Left colon (tissue), 2 donors: ENCODE measurements around the gene PDCD2L. TPM values are rescaled to one million over a fixed set of nuclear protein-coding genes. Genes with fewer than 3 reads are reported as not detected.
A peak's percentile ranks its signal among the peaks of the same experiment; 100 is the strongest.
"Not testable (repeated sequence)": the region's sequence is repeated elsewhere in the genome, so short reads cannot be mapped to it uniquely, and the experiment has no call there.

ENCODE experiments used
- ATAC-seq: fragments of 200-7000 bp; cut with Tn5 transposase; one replicate; pipeline ENCODE4 v1.9.1; 2020; ENCODE audit warnings: mild to moderate bottlenecking, moderate library complexity
- DNase-seq, 2 donors: peaks; one replicate each; pipeline ENCODE4 v3.0.0-alpha.2; 2020
- intact Hi-C, 2 donors: fragments of 100-400 bp; cut with DNase I in 1 of 2; cut with micrococcal nuclease in 1 of 2; formaldehyde crosslinking; loops; one replicate each; pipeline versions ENCODE4 v1.11.2 to v1.14.0; 2022; cut with DNase I, micrococcal nuclease
- total RNA-seq, 2 donors: library from RNA; stranded (reverse); fragmentation: NEBNext Ultra II Directional; extraction: Animal tissue kit (Norgen Biotek cat#: 25700); gene quantifications; one replicate each; pipeline ENCODE4 v1.2.1, GENCODE V29; 2021
- donor health status: DM: no; HTN: no; CAD: no.
- donor health status: DM: yes; HTN: yes; CAD: no.

Gene PDCD2L
- total RNA-seq, 2 donors from 2014 or later = 4.3 to 6.3 TPM

DNA sequence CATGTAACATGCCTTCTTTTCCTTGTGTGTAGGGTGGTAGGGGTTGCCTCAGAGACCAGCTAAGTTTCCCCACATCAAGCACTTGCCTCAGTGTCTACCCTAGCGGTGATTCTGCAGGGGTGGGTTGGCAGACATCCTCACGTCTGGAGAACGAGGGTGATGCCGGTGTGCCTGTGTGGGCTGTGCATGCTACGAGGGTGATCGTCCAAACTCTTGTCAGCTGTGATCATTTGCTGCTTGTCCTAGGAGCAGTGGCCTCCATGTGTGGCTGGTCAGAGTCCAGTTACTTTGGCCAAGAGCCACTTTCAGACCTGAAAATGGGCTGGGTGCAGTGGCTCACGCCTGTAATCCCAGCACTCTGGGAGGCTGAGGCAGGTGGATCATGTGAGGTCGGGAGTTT is 34.1 kb upstream of the PDCD2L start:
- peak; percentile 24 for ATAC-seq
- no peak for DNase-seq
- intact Hi-C loops = no loop called here

DNA sequence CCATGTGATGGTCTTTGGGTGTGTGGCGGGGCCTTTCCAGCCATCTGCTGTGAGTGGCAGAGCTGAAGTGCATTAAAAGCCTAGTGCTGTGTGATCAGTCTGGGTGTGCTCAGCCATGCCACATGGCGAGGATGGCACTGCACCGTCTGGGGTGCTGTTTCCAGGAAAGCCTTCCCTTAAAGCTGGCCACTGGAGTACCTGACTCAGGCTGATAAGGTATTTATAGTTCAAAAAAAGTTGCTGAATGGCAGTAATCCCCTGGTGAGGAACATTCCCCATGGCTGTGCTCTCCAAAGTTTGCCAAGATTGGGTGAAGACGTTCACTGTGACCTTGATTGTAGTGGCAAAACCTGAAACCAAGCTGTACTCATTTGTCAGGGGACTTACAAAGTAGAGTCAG is 33.2 kb upstream of the PDCD2L start:
- ATAC-seq (no peak), DNase-seq (no peak)
- intact Hi-C loops = no loop called here

DNA sequence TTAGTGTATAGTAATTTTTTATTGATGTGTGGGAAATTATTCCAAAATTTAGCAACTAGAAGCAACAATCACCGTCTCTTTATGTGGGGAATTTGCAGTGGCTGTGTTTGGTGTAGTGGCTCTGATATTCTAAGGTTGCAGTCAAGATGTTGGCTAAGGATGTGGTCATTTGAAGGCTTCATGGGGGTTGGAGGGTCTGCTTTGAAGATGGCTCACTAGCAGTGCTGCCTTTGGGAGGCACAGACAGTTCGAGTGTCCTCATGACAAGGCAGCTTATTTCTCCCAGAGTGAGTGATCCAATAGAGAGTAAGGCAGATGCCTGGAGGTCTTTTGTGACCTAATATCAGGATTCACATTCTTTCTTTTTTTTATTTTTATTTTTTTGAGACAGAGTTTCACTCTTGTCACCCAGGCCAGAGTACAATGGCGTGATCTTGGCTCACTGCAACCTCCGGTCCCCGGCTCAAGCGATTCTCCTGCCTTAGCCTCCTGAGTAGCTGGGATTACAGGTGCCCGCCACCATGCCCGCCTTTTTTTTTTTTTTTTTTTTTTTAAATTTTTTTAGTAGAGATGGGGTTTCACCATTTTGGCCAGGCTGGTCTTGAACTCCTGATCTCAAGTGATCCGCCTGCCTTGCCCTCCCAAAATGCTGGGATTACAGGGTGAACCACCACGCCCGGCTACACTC is 30.5 kb upstream of the PDCD2L start:
- intact Hi-C loops = no loop called here
- DNase-seq = no peak
- no peak for ATAC-seq

- DNase-seq = no peak
- intact Hi-C loops = no loop called here
- no peak for ATAC-seq
Measured at GRCh38 chr19:34375598-34375997, 28.6 kb upstream of the PDCD2L start.

GRCh38 chr19:34380639-34381241 is 23.5 kb upstream of the PDCD2L start:
- intact Hi-C loops = no loop called here
- DNase-seq (no peak), ATAC-seq (no peak)

- no peak for ATAC-seq
- DNase-seq = no peak
- intact Hi-C loops = no loop called here
Measured at GRCh38 chr19:34381399-34382251, 22.6 kb upstream of the PDCD2L start.

- intact Hi-C loops = no loop called here
- no peak for DNase-seq
- no peak for ATAC-seq
Measured at GRCh38 chr19:34382471-34382870, 21.7 kb upstream of the PDCD2L start.

- intact Hi-C loops = no loop called here
- ATAC-seq (no peak), DNase-seq (no peak)
Measured at GRCh38 chr19:34383599-34383998, 20.6 kb upstream of the PDCD2L start.

DNA sequence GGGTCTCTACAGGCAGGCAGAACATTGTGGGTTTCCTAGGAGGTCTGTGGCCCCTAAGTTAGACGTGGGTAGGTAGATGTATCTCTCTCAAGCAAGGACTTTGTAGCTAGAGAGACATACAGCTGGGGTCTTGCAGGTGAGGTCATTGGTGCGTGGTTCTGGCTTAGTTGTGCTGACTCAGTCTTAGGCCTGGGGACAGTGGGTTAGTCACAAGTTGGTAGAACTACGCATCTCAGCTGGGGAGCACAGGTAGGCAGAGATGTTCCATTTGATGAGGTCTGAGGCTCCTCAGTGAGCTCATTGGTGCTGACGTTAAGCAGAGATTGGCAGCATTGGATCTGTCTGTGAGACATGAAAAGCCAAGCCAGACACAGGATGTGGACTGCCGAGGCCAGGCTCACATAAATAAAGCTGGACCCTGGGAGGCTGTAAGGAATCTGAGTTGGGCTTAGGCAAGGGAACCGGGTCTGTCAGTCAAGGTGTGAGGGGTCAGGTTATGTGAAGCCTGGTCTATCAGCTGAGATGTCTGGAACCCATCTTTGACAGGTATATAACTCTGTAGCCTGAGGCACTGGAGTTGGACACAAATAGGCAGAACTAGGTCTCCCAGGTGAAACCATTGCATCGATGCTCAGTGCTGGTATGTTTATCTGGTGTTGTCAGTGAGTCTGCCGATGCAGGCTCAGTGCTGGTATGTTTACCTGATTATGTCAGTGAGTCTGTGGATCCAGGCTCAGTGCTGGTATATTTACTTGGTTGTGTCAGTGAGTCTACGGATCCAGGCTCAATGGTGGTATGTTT is 17.4 kb upstream of the PDCD2L start:
- no peak for DNase-seq

DNA sequence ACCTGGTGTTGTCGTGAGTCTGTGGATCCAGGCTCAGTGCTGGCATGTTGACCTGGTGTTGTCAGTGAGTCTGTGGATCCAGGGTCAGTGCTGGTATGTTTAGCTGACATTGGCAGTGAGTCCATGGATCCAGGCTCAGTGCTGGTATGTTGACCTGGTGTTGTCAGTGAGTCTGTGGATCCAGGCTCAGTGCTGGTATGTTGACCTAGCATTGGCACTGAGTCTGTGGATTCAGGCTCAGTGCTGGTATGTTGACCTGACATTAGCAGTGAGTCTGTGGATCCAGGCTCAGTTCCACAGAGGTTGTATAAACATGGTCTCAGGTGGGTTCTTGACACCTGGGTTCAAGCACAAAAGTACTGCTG is 16.8 kb upstream of the PDCD2L start:
- no peak for DNase-seq
- no peak for ATAC-seq
- intact Hi-C loops = no loop called here

More for the DNA sequence above, 17.4 kb upstream of the PDCD2L start:
- intact Hi-C loops = no loop called here
- ATAC-seq = no peak

DNA sequence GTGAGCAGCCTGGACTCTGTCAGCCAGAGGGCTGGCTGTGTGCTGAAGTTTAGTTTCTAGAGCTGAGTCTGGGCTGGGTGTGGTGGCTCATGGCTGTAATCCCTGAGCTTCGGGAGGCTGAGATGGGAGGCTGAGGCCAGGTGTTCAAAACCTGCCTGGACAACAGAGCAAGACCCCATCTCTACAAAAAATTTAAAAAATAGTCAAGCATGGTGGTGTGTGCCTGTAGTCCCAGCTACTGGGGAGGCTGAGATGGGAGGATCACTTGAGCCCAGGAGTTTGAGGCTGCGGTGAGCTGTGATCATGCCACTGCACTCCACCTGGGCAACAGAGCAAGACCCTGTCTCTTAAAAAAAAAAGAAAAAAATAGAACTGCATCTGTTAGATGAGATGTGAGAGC is 15.5 kb upstream of the PDCD2L start:
- intact Hi-C loops, DNase-seq, ATAC-seq: not testable (repeated sequence)

DNA sequence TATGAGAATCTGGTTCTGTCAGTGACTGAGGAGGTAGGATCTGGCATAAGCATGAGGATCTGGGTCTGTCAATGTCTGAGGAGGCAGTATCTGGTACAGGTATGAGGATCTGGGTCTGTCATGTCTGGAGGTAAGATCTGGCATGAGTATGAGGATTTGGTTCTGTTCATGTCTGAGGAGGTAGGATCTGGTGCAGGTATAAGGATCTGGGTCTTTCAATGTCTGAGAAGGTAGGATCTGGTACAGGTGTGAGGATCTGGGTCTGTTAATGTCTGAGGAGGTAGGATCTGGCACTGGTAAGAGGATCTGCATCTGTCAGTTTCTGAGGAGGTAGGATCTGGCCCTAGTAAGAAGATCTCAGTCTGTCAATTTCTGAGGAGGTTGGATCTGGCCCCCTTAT is 12.4 kb upstream of the PDCD2L start:
- intact Hi-C loops = no loop called here
- DNase-seq = no peak
- peak; percentile 17 for ATAC-seq

DNA sequence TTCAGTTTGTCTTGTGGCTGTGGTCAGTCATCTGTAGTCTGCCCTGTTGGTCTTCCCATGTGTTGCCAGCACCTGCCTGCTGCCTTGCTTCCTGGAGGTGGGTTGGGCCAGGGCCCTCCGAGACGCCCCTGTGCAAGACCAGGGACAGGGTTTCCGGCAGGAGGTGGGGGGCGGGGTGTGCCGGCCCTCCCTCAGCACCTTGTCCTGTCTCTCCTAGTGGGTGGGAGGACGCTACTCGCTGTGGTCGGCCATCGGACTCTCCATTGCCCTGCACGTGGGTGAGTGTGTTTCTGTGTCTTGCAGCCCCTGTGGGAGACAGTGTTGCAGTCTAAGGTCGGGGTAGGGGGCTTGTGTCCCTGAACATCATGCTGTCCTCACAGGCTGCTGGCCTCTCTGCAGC is 11.2 kb upstream of the PDCD2L start:
- ATAC-seq (no peak), DNase-seq (no peak)
- intact Hi-C loops = no loop called here

- DNase-seq = peak in 1 of 2 donors; percentile 14
- ATAC-seq = no peak
- intact Hi-C loops = no loop called here
Measured at GRCh38 chr19:34393629-34394028, 10.6 kb upstream of the PDCD2L start.

GRCh38 chr19:34397853-34398252 is 6.3 kb upstream of the PDCD2L start:
- DNase-seq (no peak), ATAC-seq (no peak)
- intact Hi-C loops = no loop called here

DNA sequence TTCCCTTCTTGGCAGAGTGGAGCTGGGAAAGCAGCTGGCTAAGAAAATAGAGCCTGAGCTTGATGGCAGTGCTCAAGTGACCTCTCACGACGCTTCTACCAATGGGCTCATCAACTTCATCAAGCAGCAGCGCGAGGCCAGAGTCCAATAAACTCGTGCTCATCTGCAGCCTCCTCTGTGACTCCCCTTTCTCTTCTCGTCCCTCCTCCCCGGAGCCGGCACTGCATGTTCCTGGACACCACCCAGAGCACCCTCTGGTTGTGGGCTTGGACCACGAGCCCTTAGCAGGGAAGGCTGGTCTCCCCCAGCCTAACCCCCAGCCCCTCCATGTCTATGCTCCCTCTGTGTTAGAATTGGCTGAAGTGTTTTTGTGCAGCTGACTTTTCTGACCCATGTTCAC is 4.3 kb upstream of the PDCD2L start:
- ATAC-seq = no peak

GRCh38 chr19:34400844-34401243 is 3.4 kb upstream of the PDCD2L start:
- intact Hi-C loops, ATAC-seq, DNase-seq: not testable (repeated sequence)

More for the DNA sequence above, 4.3 kb upstream of the PDCD2L start:
- no peak for DNase-seq
- intact Hi-C loops = no loop called here

- ATAC-seq = peak; percentile 58
- intact Hi-C loops = no loop called here
- DNase-seq = peak in 1 of 2 donors; percentile 25
Measured at GRCh38 chr19:34402074-34402600, 2.1 kb upstream of the PDCD2L start.

- ATAC-seq = no peak
- DNase-seq = no peak
- intact Hi-C loops = no loop called here
Measured at GRCh38 chr19:34403784-34404108, 453 bp upstream of the PDCD2L start.
